SK-N-DZ (cell line): ENCODE data around the gene SNX30.

Experiments used
- DNase-seq: peaks from one replicate; pipeline ENCODE4 v3.0.0-alpha.2; 2015; ENCODE audit warnings: low spot score

Gene SNX30

DNA sequence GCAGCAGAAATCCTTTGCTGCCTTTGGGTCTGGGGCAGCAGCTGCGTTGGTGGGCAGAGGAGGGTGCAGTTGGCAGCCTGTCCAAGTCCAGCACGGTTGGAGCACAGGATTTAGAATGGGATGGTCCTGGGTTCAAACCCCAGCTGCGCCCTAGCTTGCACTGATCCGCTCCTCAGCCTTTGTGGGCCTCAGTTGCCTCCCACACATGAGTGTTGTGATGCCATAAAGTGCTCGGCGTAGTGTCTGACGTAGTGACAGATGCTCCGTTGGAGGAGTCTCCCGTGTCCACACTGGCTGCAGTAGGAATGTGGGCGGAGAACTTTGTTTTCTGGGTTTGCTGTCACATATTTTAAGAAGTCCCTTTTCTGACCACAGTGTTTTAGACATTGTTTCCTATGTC, 104.1 kb downstream of the SNX30 start:
- DNase-seq, result no peak

DNA sequence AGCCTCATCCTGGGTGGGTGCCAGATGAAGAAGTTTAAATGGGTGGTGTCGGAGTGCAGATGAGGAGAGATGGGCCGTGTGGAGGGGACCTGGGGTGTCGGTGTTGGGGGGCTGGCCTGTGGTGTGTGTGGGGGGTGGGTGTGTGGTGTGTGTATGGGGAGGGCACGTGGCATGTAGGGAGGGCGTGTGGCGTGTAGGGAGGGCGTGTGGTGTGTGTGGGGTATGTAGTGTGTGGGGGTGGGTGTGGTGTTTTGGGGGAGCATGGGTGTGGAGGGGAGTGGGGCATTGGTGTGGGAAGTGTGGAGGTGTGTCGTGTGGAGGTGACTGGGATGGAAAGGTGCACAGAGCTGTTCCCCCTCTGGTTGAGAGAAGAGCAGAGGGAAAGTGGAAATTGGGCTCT, 105.6 kb downstream of the SNX30 start:
- DNase-seq, result no peak

DNA sequence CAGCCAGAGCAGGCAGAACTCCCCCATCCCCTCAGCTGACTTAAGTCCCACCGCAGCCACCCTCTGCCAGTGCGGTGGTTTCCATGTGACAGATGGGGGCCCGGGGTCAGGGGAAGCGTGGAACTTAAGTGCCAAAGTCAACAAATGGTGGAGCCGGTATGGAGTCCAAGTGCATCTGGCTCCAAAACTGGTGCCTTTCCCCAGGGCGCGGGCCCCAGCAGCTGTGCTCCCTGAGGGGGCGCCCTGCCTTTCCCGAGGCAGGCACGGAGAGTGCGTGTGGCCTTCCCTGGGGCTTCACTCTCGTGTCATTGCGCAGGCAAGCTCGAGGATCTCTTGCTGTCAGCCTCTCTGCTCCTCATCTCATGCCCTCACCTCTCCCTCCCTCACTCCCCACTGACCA, 106.3 kb downstream of the SNX30 start:
- no peak for DNase-seq

DNA sequence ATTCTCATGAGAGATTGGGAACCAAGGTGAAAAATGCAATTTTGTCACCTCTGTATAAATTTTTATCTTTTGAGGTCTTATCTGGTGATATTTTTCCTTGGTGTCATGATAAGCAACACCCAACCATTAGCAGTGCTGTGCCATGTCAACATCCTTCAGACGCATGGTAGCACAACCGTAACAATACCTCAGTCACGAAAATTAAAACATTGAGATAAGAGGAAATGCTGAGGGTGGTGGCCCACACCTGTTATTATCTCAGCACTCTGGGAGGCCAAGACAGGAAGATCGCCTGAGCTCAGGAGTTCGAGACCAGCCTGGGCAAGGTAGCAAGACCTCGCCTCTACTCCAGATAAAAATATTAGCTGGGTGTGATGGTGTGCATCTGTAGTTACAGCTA, 107.4 kb downstream of the SNX30 start:
- DNase-seq, result no peak

DNA sequence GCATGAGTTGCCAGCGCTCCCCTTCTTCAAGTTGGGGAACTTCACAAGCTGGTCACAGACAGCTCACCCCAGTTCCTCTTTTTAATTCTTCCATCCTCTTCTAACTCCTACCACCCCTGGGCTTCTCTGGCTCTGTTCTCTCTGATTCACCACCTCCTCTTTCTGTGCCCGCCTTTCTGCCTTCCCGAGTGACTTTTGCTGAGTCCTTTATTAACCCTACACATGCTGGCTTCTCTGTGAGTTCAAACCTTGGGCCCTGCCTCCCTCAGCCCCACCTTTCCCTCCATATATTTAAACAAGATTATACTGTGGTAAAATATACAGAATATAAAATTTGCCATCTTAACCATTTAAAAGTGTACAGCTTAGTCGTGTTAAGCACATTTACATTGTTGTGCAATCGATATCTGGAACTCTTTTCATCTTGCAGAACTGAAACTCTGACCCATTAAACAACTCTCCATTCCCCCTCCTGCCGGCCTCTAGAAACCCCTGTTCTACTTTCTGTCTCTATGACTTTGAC, 108.1 kb downstream of the SNX30 start:
- DNase-seq, result no peak

DNA sequence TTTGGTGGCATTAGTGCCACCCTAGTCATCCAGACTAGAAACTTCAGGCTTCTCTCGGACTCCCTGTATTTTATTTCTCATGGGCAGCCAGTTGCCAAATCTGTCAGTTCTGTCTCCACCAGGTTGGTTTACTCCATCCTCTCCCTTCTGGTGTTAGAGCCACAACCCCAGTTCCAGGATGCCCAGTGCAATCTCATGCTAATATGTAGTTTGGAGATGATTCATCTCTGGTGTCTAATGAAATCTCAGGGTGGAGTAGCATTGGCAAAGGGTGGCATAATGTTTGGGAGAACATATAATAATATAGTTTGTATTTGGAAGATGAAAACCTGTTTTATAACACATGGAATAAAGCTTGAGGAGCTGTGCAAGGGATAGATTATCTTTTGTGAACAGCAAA, 109.9 kb downstream of the SNX30 start:
- DNase-seq, result no peak

DNA sequence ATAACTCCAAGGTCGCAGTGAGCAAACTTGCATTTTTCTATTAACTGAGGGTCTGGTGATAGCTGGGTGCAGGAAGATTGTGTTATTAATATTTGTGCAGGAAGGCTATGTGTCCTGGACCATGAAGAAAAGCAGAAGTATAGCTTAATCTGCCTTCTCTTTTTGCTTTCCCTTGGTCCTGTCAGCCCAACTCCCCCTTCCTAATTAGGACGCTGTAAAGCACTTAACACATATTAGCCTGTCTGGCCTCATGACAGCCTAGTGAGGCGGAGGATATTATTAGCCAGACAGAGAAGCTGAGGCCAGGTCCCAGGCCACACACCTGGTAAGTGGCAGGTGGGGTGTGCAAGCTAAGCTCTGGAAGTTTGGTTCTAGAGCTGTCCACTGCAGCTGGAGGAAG, 110.6 kb downstream of the SNX30 start:
- DNase-seq, result no peak

DNA sequence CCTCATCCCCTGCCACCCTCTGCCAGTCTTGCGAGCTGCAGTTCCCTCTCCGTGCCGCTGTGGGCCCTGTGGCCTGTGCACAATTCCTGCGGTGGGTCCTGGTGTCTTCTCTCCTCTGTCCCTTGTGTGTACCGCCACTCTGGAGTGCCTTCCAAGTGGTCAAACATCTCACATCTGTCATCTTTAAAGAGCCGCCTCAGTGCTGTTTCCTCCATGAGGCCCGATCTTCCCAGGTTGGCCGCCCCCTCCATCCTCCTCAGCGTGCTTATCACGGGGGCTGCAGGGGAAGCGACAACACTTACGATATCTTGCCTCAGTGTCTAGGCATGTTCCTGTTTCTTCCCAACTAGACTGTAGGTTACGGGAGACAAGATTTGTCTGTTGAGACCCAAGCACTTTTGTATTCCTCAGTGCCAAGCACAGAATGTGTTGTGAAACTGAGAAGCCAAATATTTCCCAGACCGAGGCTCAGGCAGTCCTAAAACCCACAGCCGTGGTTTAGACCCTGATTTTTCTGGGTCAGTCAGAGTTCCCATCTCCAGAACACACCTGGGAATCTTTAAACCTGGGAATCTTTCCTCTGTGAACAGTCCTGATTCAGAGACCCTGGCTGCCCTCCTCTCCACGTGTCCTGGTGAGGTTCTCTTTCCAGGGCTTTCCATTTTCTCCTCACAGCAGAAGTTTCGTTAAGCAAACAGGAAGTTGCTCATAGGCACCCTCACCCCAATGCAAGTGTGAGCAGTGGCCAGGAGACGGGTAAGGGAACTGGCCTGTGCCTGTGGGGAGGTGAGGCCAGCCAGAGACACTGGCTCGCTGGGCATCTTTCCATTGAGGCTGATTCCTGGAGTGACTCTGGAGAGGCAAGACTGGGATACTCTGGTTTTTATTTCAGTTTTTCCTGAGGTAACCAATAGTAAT, 111.3 kb downstream of the SNX30 start:
- no peak for DNase-seq

DNA sequence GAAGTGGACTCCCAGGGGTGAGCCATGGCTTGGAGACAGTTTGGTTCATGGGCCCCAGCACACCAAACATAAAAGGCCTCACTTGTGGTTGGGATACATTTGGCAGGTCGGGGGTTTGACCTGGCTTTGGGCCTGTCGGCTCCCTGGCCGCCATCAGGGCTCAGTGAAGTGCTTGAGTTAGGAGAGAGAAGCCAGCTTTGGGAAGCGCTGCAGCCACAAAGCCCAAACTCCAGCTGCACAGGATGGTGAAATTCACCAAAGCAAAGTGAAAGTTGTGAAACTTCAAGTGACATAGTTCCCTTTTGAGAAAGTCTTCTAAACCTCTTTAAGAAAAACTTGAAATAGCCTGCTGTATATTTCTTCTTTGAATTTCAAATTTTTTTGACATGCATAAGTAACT, 112.7 kb downstream of the SNX30 start:
- DNase-seq, result no peak

DNA sequence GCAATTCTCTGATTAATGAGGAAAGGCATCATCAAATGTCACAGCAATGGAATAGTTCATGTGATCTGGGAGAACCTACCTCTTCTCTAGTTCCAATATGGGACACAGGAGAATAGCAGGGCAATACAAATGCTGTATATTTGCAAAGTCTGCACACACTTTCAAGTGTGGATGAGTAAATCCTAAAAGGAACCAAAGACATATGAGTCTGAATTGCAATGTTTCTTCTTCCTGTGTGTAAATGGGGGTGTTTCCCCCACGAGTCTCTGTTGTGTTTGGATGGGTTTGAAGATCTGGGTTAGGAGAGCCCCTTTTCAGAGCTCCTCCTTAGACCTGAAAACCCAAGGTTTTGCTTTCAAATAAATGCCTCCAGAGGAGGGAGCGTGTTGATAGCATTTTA, 113.2 kb downstream of the SNX30 start:
- no peak for DNase-seq

DNA sequence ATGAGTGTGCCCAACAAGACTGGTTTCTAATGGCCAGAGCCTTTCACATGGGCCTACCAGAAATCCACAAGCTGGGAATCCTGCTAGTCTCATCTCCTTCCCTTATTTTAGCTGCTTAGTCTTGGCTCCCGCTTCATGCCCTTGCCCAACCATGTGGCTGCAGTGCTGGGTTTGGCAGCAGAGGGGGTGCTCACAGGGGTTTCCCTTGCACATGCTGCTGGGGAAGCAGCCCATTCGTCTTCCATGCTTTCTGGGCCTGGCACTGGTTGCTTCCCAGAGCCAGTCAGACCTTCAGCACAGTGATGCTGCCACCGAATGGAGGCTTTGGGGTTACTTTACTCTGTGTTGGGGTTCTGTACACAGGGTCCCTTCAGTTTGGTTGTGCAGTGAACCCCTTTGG, 113.8 kb downstream of the SNX30 start:
- DNase-seq, result no peak

DNA sequence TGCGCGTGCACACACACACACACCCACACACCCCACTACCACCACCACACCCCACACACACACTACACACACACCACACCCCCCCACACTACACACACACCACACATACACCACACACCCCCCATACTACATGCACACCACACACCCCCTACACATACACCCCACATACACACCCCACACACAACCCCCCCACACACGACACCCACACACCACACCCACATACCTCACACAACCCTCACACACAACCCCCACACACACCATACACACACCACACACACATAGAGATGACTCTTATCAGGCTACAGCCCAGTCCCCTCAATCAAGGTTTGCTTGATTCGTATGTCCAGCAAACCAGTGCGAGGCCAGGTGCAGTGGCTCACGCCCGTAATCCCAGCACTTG, 114.4 kb downstream of the SNX30 start:
- no peak for DNase-seq

DNA sequence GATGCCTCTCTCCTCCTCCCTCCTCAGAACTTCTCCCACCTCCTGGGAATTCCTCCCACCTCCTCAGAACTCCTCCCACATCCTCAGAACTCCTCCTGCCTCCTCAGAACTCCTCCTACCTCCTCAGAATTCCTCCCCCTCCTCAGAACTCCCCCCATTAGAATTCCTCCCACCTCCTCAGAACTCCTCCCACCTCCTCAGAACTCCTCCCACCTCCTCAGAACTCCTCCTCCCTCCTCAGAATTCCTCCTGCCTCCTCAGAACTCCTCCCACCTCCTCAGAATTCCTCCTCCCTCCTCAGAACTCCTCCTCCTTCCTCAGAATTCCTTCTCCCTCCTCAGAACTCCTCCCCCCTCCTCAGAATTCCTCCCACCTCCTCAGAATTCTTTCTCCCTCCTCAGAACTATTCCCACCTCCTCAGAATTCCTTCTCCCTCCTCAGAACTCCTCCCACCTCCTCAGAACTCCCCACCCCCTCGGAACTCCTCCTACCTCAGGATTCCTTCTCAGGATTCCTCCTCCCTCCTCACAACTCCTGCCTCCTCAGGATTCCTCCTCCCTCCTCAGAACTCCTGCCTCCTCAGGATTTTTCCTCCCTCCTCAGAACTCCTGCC, 116.2 kb downstream of the SNX30 start:
- DNase-seq, result no peak

DNA sequence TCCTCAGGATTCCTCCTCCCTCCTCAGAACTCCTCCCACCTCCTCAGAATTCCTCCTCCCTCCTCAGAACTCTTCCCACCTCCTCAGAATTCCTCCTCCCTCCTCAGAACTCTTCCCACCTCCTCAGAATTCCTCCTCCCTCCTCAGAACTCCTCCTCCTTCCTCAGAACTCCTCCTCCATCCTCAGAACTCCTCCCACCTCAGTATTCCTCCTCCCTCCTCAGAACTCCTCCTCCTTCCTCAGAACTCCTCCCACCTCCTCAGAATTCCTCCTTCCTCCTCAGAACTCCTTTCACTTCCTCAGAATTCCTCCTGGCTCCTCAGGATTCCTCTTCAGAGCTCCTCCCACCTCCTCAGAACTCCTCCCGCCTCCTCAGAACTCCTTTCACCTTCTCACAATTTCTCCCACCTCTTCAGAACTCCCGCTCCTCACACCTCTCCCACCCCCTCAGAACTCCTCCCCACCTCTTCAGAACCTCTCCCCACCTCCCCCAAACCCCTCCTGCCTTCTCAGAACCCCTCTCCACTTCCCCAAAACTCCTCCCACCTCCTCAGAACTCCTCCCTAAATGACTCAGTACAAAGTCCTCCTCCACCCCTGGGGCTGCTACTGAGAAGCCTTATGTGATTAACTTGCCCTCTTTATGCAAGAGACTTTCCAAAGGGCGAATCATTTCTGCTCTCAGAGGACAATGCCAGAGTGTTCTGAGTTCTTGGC, 116.9 kb downstream of the SNX30 start:
- DNase-seq, result no peak

DNA sequence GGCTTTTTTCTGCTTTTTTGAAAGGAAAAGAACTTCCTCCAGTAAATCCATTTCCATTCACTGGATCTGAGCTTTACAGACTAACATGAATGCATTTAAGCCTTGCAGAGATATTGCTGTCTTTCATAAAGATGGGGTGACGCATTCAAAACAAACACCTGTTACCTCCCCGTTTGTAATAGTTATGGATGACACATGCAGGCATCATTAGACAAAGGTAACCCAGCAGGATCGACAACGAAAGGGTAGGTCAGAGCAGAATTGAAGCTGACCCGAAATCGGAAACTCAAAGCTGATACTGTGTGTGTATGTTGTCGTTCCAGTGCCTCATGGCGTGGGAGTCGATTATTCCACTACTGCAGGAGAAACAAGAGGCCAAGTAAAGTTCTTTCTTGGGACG, 117.9 kb downstream of the SNX30 start:
- no peak for DNase-seq

DNA sequence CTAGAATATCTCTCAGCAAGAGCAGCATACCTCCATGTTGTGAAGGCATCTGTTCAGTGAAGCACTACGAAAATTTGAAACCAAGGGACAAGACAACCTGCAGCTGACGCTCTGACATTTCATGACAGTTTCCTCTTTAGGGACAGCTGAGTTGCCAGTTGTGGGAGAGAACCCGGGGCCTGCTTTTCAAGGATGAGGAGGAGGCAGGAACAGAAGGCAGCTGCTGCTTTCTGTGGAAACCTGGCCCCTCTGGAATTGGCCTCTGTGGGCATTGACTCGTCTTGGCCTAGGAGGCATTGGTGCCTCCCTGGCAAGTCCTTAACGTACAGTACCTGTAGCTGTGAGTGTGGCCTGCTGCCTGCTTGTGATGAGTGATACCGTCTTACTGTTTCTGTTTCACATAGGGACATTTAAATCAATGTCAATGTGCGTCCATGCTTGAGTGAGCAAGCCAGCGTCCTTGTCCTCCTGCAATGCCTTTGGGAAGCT, 118.5 kb downstream of the SNX30 start:
- DNase-seq, result no peak

DNA sequence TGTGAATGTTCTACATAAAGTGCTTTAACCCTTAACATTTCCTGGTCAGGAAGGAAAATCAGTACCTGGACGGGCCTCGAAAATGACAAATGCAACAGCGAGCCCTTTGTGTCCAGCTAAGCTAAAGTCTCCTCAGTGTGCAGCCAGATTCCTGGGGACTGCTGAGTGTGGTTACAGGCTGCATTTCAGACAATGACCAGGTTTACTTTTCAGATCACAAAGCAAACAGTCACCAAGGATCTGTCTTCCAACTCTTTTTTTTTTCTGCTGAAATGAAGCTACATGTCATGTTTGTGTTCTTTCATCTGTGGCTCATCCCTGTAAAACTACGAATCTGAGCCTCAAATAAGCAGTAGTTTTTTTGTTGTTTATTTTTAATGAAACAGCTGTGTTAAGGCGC, 119.4 kb downstream of the SNX30 start:
- no peak for DNase-seq

DNA sequence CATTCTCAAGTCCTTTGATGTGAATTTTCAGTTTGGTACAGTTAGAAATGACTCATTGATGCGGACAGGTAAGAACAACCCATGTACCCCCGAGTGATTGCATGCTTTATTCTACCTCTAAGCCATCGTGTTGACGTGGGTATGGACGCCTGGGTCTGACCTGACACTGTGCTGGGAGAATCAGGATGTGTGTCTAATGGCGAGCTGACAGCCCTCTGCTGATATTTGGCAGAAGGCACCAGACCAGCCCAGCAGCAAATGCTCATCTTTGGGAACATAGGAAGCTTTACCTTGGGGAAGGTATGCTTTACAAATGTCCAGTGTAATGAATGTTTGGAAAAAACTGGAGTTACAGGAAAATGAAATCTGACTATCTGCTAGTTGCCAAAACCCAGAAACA, 120.0 kb downstream of the SNX30 start:
- DNase-seq, result no peak

DNA sequence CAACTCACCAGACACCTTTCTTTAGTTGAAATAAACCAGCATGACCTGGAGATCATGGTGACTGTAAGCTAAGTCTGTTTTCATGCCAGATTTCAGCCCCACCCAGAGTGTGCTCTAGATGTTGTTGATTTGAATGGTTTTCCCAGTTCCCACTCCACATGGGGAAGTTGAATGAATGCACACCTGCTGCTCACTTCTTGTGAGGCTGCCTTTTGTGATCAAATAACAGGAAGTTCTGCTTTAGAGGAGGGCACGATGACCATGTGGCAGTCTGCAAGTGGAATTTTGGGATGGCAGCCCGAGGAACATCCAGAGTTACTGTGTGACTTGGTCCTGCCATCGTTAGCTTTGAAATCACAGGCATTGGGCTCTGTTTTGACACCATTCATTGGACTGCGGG, 121.5 kb downstream of the SNX30 start:
- DNase-seq, result no peak

DNA sequence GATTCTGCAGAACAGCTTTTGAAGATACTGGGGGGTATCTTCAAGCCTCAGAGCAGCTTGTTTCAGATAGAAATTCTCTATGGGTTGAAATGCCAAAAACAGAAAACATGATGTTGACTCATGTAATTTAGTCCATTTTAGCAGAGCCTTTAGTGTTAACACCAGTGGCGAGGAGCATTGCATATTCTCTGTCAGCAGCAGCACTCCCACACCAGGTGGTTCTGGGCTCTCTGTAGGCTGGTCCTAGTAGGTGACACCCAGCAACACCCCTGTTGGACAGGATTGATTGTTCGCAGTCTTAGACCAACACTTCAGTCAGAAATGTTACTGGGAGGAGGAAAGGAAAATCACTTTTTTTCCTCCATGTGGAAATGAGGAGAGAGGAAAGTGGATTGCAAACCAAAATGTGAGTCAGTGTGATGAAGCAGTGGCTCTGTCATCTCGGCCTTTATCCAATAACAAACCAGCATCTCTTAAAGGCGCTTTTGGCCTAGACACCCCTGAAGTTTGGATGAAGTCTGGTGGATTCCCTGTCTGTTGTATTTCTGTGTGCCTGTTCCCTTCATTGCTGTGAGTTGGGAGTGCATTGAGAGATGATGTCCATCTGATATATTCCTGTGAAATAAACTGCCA, 123.3 kb downstream of the SNX30 start:
- no peak for DNase-seq

DNA sequence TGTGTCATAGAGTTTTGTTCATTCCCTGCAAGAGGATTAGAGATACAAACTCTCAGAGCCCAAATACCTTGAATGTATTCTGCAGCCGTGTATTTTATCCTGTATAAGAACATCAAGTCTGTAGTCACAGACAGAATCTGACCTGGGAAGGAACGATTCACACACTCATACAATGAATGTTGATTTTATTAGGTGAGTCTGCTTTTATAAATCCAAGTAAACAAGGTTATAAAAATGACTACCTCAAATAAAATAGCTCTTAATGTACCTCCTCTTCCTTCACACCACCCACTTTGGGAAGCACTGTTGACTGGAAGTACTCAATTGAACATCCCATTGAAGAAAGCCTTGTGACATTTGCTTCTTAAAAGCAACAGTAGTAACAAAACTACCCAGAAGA, 128.2 kb downstream of the SNX30 start:
- no peak for DNase-seq

DNA sequence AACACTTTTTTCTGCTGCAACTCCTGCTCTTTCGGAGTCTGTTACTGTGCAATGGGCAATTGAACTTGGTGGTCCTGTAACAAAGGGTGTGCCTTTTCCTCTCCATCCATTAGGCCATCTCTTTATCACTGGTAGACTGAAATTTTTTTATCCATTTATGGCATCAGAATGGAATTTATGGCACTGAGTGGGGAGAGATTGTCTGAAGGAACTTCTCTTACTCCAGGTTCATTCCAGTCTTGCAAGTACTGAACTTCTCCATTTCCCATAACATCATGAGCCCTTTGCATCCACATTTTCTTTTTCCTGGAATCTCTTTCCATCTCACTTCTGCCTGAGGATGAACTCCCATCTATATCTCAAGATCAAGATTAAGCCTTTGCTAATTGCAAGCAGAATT, 130.1 kb downstream of the SNX30 start:
- no peak for DNase-seq
